ENCODE data around the gene KIF26B.

Gene KIF26B

DNA sequence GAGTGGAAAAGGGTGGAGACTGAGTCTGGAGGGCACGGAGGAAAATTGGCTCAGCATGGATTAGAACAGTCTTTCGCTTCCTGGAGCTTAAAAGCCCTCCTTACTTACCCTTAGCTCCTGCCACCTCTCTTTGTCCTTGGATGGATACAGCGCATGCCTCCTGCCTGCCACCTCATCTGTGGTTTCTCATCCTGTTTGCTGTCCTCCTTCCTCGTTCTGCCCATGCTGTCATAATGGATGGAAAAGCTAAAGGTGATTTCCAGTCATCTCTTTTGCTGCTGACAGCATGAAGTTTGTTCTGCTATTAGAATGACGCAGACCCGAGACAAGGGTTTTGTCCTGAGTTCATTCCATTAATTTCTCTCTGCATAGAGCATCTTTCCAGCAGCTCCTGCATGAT lies 425.9 kb downstream of the KIF26B start:
- Histone ChIP-seq H3K56ac (ENCODE audit: low read length) (no peak overlapping the region), H3K27ac (ENCODE audit: low read depth, low read length) (no peak overlapping the region), H3K27me3 (ENCODE audit: insufficient read depth, low read length, poor library complexity) (no peaks in the 10 kb centered on the region), H3K18ac (ENCODE audit: low read length) (no peak overlapping the region), H3K79me1 (ENCODE audit: low read length) (no peaks in the 10 kb centered on the region), H3K36me3 (ENCODE audit: control insufficient read depth, insufficient read depth, low read length) (no peaks in the 10 kb centered on the region), H2BK5ac (ENCODE audit: low read length) (no peak overlapping the region), H3K4me2 (ENCODE audit: low read length) (no peak overlapping the region), H2BK120ac (ENCODE audit: low read depth, low read length) (no peak overlapping the region), H3K4me3 (ENCODE audit: low read length) (no peak overlapping the region), H3K79me2 (ENCODE audit: control insufficient read depth, insufficient read depth, low read length) (no peaks in the 10 kb centered on the region), H4K8ac (ENCODE audit: low read depth, low read length) (no peak overlapping the region), H4K5ac (ENCODE audit: low read length) (no peak overlapping the region), H3K4ac (ENCODE audit: low read depth, low read length) (no peak overlapping the region), H3K9ac (ENCODE audit: low read length) (no peak overlapping the region), H3K4me1 (ENCODE audit: control insufficient read depth, low read depth, low read length) (peaks cover 1% of the 10 kb centered on the region), H2AK5ac (ENCODE audit: low read length) (no peak overlapping the region), H3K23ac (ENCODE audit: low read length) (no peak overlapping the region), H2BK15ac (replicated peaks; ENCODE audit: low read depth) (no peak overlapping the region)
- no CpG with 5 or more reads among the region's 6 CpGs for WGBS (ENCODE audit: extremely low coverage, insufficient coverage, low lambda C conversion rate)
- DNase-seq = no peak

DNA sequence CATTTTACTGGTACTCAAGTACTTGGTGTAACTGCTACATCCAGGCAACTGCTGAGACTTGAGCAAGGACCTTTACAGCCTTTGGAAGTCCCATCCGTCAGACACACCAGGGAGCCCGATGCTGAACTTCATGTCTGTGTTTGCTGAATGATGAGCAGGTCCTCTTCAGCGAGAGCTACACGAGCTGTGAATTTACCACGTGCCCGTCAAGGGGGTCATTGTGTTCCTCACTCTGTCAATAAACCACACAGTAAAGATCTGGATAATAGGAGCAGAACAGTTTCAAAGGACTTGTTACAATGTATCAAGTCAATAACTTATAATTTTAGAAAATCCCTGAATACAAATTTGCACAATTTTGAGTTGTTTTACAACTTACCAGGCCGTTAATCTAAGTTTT lies 427.2 kb downstream of the KIF26B start:
- H3K56ac ChIP-seq (ENCODE audit: low read length) = no peak overlapping the region
- H3K9ac ChIP-seq (ENCODE audit: low read length) = no peak overlapping the region
- H2BK15ac ChIP-seq (replicated peaks; ENCODE audit: low read depth) = no peak overlapping the region
- no peak overlapping the region for H3K18ac ChIP-seq (ENCODE audit: low read length)
- H3K79me1 ChIP-seq (ENCODE audit: low read length) = no peaks in the 10 kb centered on the region
- H4K5ac ChIP-seq (ENCODE audit: low read length) = no peak overlapping the region
- H3K4me1 ChIP-seq (ENCODE audit: control insufficient read depth, low read depth, low read length) = peaks cover 1% of the 10 kb centered on the region
- no peak overlapping the region for H4K8ac ChIP-seq (ENCODE audit: low read depth, low read length)
- H2BK5ac ChIP-seq (ENCODE audit: low read length) = no peak overlapping the region
- no peaks in the 10 kb centered on the region for H3K36me3 ChIP-seq (ENCODE audit: control insufficient read depth, insufficient read depth, low read length)
- no peaks in the 10 kb centered on the region for H3K27me3 ChIP-seq (ENCODE audit: insufficient read depth, low read length, poor library complexity)
- H2BK120ac ChIP-seq (ENCODE audit: low read depth, low read length) = no peak overlapping the region
- DNase-seq = no peak
- no CpG with 5 or more reads among the region's 7 CpGs for WGBS (ENCODE audit: extremely low coverage, insufficient coverage, low lambda C conversion rate)
- no peak overlapping the region for H3K4ac ChIP-seq (ENCODE audit: low read depth, low read length)
- H3K4me2 ChIP-seq (ENCODE audit: low read length) = no peak overlapping the region
- H3K23ac ChIP-seq (ENCODE audit: low read length) = no peak overlapping the region
- no peak overlapping the region for H3K4me3 ChIP-seq (ENCODE audit: low read length)
- no peaks in the 10 kb centered on the region for H3K79me2 ChIP-seq (ENCODE audit: control insufficient read depth, insufficient read depth, low read length)
- no peak overlapping the region for H2AK5ac ChIP-seq (ENCODE audit: low read length)
- no peak overlapping the region for H3K27ac ChIP-seq (ENCODE audit: low read depth, low read length)

DNA sequence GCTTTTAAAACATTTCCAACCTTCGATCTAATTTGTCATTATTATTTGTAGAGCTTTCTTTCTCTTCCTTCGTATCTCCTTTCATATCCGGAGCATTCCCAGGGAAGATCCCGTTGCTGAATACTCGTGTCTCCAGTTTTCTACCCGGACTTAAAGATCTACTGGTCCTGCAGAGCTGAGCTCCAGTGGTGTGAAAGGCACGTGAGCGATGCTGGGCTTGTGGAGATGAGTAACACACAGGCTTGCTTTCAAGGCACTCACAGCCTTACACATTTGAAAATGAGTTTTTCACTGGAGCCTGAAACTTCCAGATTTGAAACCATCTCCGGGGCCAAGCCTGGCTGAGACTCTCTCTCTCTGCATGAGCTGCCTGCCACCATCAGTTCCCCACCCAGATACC lies 428.3 kb downstream of the KIF26B start:
- Histone ChIP-seq H4K8ac (ENCODE audit: low read depth, low read length) (no peak overlapping the region), H3K23ac (ENCODE audit: low read length) (no peak overlapping the region), H3K9ac (ENCODE audit: low read length) (no peak overlapping the region), H3K27ac (ENCODE audit: low read depth, low read length) (no peak overlapping the region), H2AK5ac (ENCODE audit: low read length) (no peak overlapping the region), H3K56ac (ENCODE audit: low read length) (no peak overlapping the region), H3K4ac (ENCODE audit: low read depth, low read length) (no peak overlapping the region), H4K5ac (ENCODE audit: low read length) (no peak overlapping the region), H3K4me1 (ENCODE audit: control insufficient read depth, low read depth, low read length) (peaks cover 1% of the 10 kb centered on the region), H3K79me1 (ENCODE audit: low read length) (no peaks in the 10 kb centered on the region), H3K18ac (ENCODE audit: low read length) (no peak overlapping the region), H3K4me2 (ENCODE audit: low read length) (no peak overlapping the region), H2BK15ac (replicated peaks; ENCODE audit: low read depth) (no peak overlapping the region), H3K4me3 (ENCODE audit: low read length) (no peak overlapping the region), H3K79me2 (ENCODE audit: control insufficient read depth, insufficient read depth, low read length) (no peaks in the 10 kb centered on the region), H2BK120ac (ENCODE audit: low read depth, low read length) (no peak overlapping the region), H3K27me3 (ENCODE audit: insufficient read depth, low read length, poor library complexity) (no peaks in the 10 kb centered on the region), H2BK5ac (ENCODE audit: low read length) (no peak overlapping the region), H3K36me3 (ENCODE audit: control insufficient read depth, insufficient read depth, low read length) (no peaks in the 10 kb centered on the region)
- WGBS (ENCODE audit: extremely low coverage, insufficient coverage, low lambda C conversion rate) = no CpG with 5 or more reads among the region's 9 CpGs
- no peak for DNase-seq

DNA sequence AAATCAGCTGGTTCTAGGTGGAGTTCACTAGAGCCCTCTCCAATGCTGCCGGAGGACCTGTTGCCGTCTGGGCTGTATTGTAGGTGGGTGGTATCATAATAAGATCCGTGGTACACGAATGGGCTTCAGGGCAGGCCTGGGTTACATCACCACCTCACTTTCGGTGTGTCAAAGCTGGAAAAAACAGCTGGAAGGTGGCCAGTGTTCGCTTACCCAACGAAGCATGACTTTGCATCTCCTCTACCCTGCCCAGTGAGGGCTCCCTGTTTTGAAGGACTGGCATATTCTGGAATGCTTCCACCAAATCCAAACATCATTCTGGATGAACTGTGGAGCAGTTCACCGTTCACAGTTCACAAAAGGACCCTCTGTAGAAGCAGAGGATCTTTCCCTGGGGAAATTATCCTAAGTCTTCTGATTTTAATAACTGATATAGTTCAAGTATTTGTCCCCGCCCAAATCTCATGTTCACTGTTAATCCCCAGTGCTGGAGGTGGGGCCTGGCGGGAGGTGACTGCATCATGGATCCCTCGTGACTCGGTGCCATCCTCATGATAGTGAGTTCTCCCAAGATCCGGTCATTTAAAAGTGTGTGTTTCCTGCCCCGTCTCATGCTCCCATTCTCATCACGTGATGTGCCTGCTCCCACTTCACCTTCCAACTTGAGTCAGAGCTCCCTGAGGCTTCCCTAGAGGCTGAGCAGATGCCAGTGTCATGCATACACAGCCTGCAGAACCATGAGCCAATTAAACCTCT lies 429.0 kb downstream of the KIF26B start:
- Histone ChIP-seq H3K9ac (ENCODE audit: low read length) (no peak overlapping the region), H3K27ac (ENCODE audit: low read depth, low read length) (no peak overlapping the region), H3K4me2 (ENCODE audit: low read length) (no peak overlapping the region), H4K5ac (ENCODE audit: low read length) (no peak overlapping the region), H2AK5ac (ENCODE audit: low read length) (no peak overlapping the region), H3K79me2 (ENCODE audit: control insufficient read depth, insufficient read depth, low read length) (no peaks in the 10 kb centered on the region), H3K36me3 (ENCODE audit: control insufficient read depth, insufficient read depth, low read length) (no peaks in the 10 kb centered on the region), H3K4ac (ENCODE audit: low read depth, low read length) (no peak overlapping the region), H2BK120ac (ENCODE audit: low read depth, low read length) (no peak overlapping the region), H3K18ac (ENCODE audit: low read length) (no peak overlapping the region), H3K23ac (ENCODE audit: low read length) (no peak overlapping the region), H2BK15ac (replicated peaks; ENCODE audit: low read depth) (no peak overlapping the region), H3K56ac (ENCODE audit: low read length) (no peak overlapping the region), H4K8ac (ENCODE audit: low read depth, low read length) (no peak overlapping the region), H3K79me1 (ENCODE audit: low read length) (no peaks in the 10 kb centered on the region), H2BK5ac (ENCODE audit: low read length) (no peak overlapping the region), H3K4me1 (ENCODE audit: control insufficient read depth, low read depth, low read length) (peaks cover 1% of the 10 kb centered on the region), H3K4me3 (ENCODE audit: low read length) (no peak overlapping the region), H3K27me3 (ENCODE audit: insufficient read depth, low read length, poor library complexity) (no peaks in the 10 kb centered on the region)
- no peak for DNase-seq
- no CpG with 5 or more reads among the region's 15 CpGs for WGBS (ENCODE audit: extremely low coverage, insufficient coverage, low lambda C conversion rate)

DNA sequence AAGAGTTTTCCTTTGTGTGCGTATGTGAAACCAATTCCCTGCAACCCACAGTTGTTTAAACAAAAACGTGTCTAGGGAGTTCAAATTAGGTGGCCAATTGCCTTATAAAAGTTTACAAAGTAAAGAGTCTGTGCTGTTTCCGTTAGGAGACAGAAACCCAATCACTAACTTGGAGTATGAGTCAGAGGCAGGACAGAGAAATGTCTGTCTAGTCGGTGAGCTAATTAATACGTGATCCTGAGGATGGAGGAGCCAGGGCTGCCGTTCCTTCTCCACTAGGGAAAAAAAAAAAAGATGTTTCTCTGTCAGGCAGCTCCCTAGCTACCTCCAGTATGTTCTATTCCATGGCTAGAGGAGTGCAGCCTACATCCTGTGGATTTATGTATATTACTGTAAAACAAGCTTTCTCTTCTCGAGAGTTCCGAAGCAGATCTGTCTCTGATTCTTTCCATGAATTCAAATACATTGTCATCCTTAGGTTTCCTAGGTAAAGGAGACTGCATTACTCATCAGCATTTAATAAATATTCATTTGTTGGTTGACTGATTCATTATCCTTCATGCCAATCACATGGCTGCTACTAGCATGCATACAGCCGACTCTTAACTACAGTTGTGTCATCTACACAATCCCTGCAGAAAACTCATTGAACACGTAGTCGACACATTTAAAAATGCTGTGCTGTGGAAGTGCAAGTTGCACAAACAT lies 430.6 kb downstream of the KIF26B start:
- no peak overlapping the region for H2AK5ac ChIP-seq (ENCODE audit: low read length)
- no peaks in the 10 kb centered on the region for H3K36me3 ChIP-seq (ENCODE audit: control insufficient read depth, insufficient read depth, low read length)
- H3K27ac ChIP-seq (ENCODE audit: low read depth, low read length) = no peak overlapping the region
- no peak for DNase-seq
- no peak overlapping the region for H3K18ac ChIP-seq (ENCODE audit: low read length)
- WGBS (ENCODE audit: extremely low coverage, insufficient coverage, low lambda C conversion rate) = no CpG with 5 or more reads among the region's 11 CpGs
- H2BK120ac ChIP-seq (ENCODE audit: low read depth, low read length) = no peak overlapping the region
- no peaks in the 10 kb centered on the region for H3K79me2 ChIP-seq (ENCODE audit: control insufficient read depth, insufficient read depth, low read length)
- H3K9ac ChIP-seq (ENCODE audit: low read length) = no peak overlapping the region
- no peak overlapping the region for H3K4ac ChIP-seq (ENCODE audit: low read depth, low read length)
- H2BK15ac ChIP-seq (replicated peaks; ENCODE audit: low read depth) = no peak overlapping the region
- no peak overlapping the region for H2BK5ac ChIP-seq (ENCODE audit: low read length)
- H3K56ac ChIP-seq (ENCODE audit: low read length) = no peak overlapping the region
- H4K5ac ChIP-seq (ENCODE audit: low read length) = no peak overlapping the region
- no peaks in the 10 kb centered on the region for H3K27me3 ChIP-seq (ENCODE audit: insufficient read depth, low read length, poor library complexity)
- H3K23ac ChIP-seq (ENCODE audit: low read length) = no peak overlapping the region
- no peak overlapping the region for H3K4me3 ChIP-seq (ENCODE audit: low read length)
- no peak overlapping the region for H3K4me2 ChIP-seq (ENCODE audit: low read length)
- no peak overlapping the region for H4K8ac ChIP-seq (ENCODE audit: low read depth, low read length)
- H3K79me1 ChIP-seq (ENCODE audit: low read length) = no peaks in the 10 kb centered on the region
- H3K4me1 ChIP-seq (ENCODE audit: control insufficient read depth, low read depth, low read length) = peaks cover 1% of the 10 kb centered on the region

Measured in mesendoderm (in vitro differentiated cells).